Transverse colon (tissue), 4 donors: ENCODE measurements around the gene TCF25.

Source experiments
- EP300 ChIP-seq: sonication (generic); formaldehyde crosslinking; IDR thresholded peaks from one replicate; pipeline ENCODE4 v1.6.1; 2017; ENCODE audit warnings: antibody characterized with exemption, low read depth
- POLR2A ChIP-seq: fragments of 450-650 bp; IDR thresholded peaks from one replicate; pipeline ENCODE4 v1.6.1; 2016; ENCODE audit warnings: antibody characterized with exemption, mild to moderate bottlenecking, moderate library complexity
- POLR2AphosphoS5 ChIP-seq, 3 donors: sonication (generic); formaldehyde crosslinking; IDR thresholded peaks; one replicate each; pipeline ENCODE4 v1.6.1; 2016; ENCODE audit warnings: antibody characterized with exemption in 3 of 3
- TF ChIP-seq, protein P1 (sequence below), 5 experiments: fragments of 200-600 bp in 3 of 5; fragments of 450-650 bp in 2 of 5; sonication (generic) in 3 of 5; IDR thresholded peaks; 1 replicate in 2 of 5; 2 replicates in 3 of 5; pipeline ENCODE4 v1.5.1; 2016 to 2017; ENCODE audit warnings: antibody characterized with exemption in 5 of 5, inconsistent platforms in 3 of 5, mild to moderate bottlenecking in 2 of 5, moderate library complexity in 1 of 5

DNA sequence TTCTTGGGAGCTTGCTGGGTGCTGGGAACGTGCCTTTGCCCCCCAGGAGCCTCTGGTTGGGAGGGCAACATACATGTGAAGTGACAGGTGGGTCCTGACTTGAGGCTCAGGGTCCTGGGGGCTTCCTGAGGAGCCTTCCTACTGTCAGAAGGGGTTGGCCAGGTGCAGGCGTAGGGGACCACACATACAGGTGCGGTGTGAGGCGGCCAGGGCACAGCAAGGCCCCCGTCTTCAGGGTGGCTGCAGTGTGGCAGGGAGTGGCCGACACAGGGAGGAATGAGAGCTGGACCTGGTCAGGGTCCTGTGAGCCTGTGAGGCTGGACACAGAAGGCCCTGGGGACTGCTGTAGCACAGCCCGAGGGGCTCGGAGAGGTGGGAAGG is 10.6 kb downstream of the TCF25 start:
- TF ChIP-seq, protein P1, sequence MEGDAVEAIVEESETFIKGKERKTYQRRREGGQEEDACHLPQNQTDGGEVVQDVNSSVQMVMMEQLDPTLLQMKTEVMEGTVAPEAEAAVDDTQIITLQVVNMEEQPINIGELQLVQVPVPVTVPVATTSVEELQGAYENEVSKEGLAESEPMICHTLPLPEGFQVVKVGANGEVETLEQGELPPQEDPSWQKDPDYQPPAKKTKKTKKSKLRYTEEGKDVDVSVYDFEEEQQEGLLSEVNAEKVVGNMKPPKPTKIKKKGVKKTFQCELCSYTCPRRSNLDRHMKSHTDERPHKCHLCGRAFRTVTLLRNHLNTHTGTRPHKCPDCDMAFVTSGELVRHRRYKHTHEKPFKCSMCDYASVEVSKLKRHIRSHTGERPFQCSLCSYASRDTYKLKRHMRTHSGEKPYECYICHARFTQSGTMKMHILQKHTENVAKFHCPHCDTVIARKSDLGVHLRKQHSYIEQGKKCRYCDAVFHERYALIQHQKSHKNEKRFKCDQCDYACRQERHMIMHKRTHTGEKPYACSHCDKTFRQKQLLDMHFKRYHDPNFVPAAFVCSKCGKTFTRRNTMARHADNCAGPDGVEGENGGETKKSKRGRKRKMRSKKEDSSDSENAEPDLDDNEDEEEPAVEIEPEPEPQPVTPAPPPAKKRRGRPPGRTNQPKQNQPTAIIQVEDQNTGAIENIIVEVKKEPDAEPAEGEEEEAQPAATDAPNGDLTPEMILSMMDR (IDR thresholded peaks at IDR 0.05), result no peak
- TF ChIP-seq POLR2AphosphoS5 (IDR thresholded peaks at IDR 0.05) (no peak), POLR2A (no peak), EP300 (no peak)
